ENCODE data around the gene NUP210.

DNA sequence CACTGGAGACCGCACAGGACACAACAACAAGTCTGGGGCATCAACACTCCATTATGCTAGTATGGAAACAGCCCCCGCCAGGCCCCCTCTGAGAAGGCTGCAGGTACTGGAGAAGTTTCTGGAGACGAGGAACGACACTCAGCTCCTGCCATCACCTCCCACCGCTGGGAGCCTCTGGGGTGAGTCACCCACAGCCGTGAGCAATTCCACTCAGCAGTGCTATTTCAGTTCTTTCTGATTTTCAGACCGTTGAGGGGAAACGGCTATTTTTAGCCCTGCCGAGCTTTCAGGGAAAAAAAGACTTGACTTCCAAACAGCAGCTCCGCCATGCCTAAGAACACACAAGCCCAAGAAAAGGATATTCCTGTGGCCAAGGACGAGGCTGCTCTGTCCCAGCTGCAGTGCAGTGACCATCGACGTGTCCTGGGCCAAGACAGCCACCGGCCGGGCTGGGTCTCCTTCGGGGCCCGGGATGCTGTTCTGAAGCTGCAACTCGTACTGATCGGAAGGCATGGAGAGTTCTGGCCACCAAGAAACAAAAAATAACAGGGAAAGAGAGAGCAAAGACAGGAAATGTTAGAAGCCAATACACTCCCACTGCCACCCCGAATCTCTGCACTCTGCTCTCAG, 40.8 kb downstream of the NUP210 start:
- TF ChIP-seq, protein P1, sequence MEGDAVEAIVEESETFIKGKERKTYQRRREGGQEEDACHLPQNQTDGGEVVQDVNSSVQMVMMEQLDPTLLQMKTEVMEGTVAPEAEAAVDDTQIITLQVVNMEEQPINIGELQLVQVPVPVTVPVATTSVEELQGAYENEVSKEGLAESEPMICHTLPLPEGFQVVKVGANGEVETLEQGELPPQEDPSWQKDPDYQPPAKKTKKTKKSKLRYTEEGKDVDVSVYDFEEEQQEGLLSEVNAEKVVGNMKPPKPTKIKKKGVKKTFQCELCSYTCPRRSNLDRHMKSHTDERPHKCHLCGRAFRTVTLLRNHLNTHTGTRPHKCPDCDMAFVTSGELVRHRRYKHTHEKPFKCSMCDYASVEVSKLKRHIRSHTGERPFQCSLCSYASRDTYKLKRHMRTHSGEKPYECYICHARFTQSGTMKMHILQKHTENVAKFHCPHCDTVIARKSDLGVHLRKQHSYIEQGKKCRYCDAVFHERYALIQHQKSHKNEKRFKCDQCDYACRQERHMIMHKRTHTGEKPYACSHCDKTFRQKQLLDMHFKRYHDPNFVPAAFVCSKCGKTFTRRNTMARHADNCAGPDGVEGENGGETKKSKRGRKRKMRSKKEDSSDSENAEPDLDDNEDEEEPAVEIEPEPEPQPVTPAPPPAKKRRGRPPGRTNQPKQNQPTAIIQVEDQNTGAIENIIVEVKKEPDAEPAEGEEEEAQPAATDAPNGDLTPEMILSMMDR (conservative IDR thresholded peaks at IDR 0.05; ENCODE audit: low read depth, low read length) = no peak
- no peak for TF ChIP-seq EZH2 (IDR thresholded peaks at IDR 0.05; ENCODE audit: low read length, unreplicated experiment)
- TF ChIP-seq EZH2phosphoT487 (IDR thresholded peaks at IDR 0.05; ENCODE audit: borderline replicate concordance, low read length) = no peak
